Gastroesophageal sphincter (tissue), 4 donors: Measurements from ENCODE around the gene NUP93. TPM values are rescaled to one million over a fixed set of nuclear protein-coding genes. Genes with fewer than 3 reads are reported as not detected.

Experiments used
- ATAC-seq: fragments of 150-250 bp; one replicate; pipeline ENCODE4 v1.9.1; 2016; ENCODE audit warnings: mild to moderate bottlenecking, moderate library complexity
- H3K27ac ChIP-seq, 4 donors: fragments of 200-600 bp; sonication (generic) in 3 of 4; 1 replicate in 3 of 4; 2 replicates in 1 of 4; pipeline ENCODE4 v1.5.1; 2016 to 2019
- H3K27me3 ChIP-seq: fragments of 200-600 bp; sonication (generic); one replicate; pipeline ENCODE4 v1.5.1; 2019
- H3K36me3 ChIP-seq, 2 donors: fragments of 200-600 bp; sonication (generic); one replicate each; pipeline ENCODE4 v1.5.1; 2019; ENCODE audit warnings: control low read depth in 1 of 2
- H3K4me1 ChIP-seq, 3 donors: fragments of 200-600 bp; sonication (generic); 1 replicate in 2 of 3; 2 replicates in 1 of 3; pipeline ENCODE4 v1.5.1; 2016 to 2019; ENCODE audit warnings: control low read depth in 2 of 3
- H3K4me3 ChIP-seq, 2 donors: fragments of 200-600 bp; sonication (generic); one replicate each; pipeline ENCODE4 v1.5.1; 2019; ENCODE audit warnings: mild to moderate bottlenecking in 1 of 2, moderate library complexity in 1 of 2
- H3K9me3 ChIP-seq, 3 donors: fragments of 200-600 bp; sonication (generic); one replicate each; pipeline ENCODE4 v1.5.1; 2017 to 2019; ENCODE audit warnings: control low read depth in 2 of 3
- CTCF ChIP-seq, 4 experiments: fragments of 200-600 bp in 2 of 4; fragments of 450-650 bp in 2 of 4; sonication (generic) in 1 of 4; IDR thresholded peaks; one replicate each; pipeline ENCODE4 v1.5.1; 2017 to 2019; ENCODE audit warnings: antibody characterized with exemption in 4 of 4, mild to moderate bottlenecking in 2 of 4, moderate library complexity in 2 of 4
- EP300 ChIP-seq: sonication (generic); formaldehyde crosslinking; IDR thresholded peaks from one replicate; pipeline ENCODE4 v1.6.1; 2017; ENCODE audit warnings: antibody characterized with exemption, mild to moderate bottlenecking
- POLR2A ChIP-seq, 2 donors: fragments of 450-650 bp; IDR thresholded peaks; one replicate each; pipeline ENCODE4 v1.6.1; 2017; ENCODE audit warnings: antibody characterized with exemption in 2 of 2, mild to moderate bottlenecking in 2 of 2, moderate library complexity in 1 of 2
- POLR2AphosphoS5 ChIP-seq: sonication (generic); formaldehyde crosslinking; IDR thresholded peaks from one replicate; pipeline ENCODE4 v1.6.1; 2017; ENCODE audit warnings: antibody characterized with exemption
- WGBS, 2 donors: methylation state at CpG; one replicate each; pipeline ENCODE4 v1.1.5; 2018; ENCODE audit warnings: low coverage in 1 of 2; 5-methylcytosine and 5-hydroxymethylcytosine counted together
- total RNA-seq, 4 donors: library from RNA; depleted of rRNA; stranded (reverse); fragments of >200 nt; gene quantifications; one replicate each; pipeline ENCODE4 v1.1.0, GENCODE V29; 2016

Gene NUP93
- total RNA-seq, 4 donors from 2014 or later, result 37.6 to 39.3 (median 38.9) TPM

DNA sequence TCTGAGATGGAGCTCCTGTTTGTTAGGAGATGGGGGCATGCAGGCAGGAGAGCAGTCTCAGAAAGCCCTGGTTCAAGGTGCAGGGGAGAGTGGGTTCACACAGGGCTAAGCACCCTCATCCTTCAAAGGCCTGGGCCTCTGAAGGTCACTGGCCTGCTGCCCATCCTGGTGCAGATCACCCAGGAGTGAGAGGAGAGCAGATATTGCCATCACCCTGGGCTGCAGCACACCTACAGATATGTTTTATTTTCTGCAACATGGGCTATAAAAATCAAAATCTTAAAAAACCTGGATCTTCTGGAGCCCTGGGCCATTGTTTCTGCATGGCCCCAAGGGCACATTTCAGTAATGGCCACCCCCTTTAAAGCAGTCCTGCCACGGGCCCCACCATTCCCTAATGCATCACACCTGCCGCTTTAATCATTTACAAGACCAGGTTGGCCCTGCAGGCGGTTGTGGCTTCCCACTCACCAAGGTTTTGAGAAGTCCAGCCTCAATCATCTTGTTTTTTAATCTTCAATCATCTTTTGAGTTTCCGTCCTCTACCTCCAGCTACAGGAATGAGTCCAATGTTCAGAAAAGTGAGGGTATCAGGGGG is 20.4 kb upstream of the NUP93 start:
- 87 to 95% methylated on average over 3 to 4 of the region's 4 CpGs for WGBS, 2 donors
- Histone ChIP-seq H3K36me3 (no peaks in the 10 kb centered on the region), H3K4me1 (no peaks in the 10 kb centered on the region), H3K4me3 (no peak overlapping the region), H3K27me3 (no peaks in the 10 kb centered on the region), H3K27ac (no peak overlapping the region), H3K9me3 (no peaks in the 10 kb centered on the region)
- TF ChIP-seq POLR2AphosphoS5, result no peak
- TF ChIP-seq CTCF (IDR thresholded peaks at IDR 0.05), result no peak
- TF ChIP-seq EP300, result no peak
- no peak for TF ChIP-seq POLR2A (IDR thresholded peaks at IDR 0.05)
- ATAC-seq, result no peak

GRCh38 chr16:56710181-56710737 is 19.7 kb upstream of the NUP93 start:
- no peak for TF ChIP-seq POLR2AphosphoS5
- TF ChIP-seq POLR2A (IDR thresholded peaks at IDR 0.05), result no peak
- TF ChIP-seq CTCF (IDR thresholded peaks at IDR 0.05), result no peak
- TF ChIP-seq EP300, result no peak
- no peaks in the 10 kb centered on the region for H3K27me3 ChIP-seq
- H3K27ac ChIP-seq, result no peak overlapping the region
- ATAC-seq, result no peak
- H3K9me3 ChIP-seq, result no peaks in the 10 kb centered on the region
- 83 to 88% methylated on average over 1 of the region's 3 CpGs for WGBS, 2 donors
- H3K4me1 ChIP-seq, result no peaks in the 10 kb centered on the region
- H3K36me3 ChIP-seq, result no peaks in the 10 kb centered on the region
- H3K4me3 ChIP-seq, result no peak overlapping the region

DNA sequence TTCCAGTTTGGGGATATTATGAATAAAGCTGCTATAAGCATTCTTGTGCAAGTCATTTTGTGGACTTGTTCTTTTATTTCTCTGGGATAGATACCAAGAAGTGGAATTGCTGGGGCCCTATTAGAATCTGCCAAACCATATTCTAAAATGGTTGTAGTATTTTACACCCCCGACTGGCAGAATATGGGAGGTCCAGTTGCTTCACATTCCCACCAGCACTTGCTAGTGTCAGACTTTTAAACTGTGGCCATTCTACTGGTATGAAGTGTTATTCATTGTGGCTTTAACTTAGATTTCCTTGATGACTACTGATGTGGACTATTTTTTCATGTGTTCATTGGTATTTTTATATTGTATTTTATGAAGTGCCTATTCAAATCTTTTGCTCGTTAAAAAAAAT is 18.1 kb upstream of the NUP93 start:
- 78% methylated on average over 2 of the region's 2 CpGs; no CpG with 5 or more reads in 1 of the 2 donors for WGBS, 2 donors
- TF ChIP-seq POLR2AphosphoS5, result no peak
- TF ChIP-seq POLR2A (IDR thresholded peaks at IDR 0.05), result no peak
- TF ChIP-seq EP300, result no peak
- no peak for TF ChIP-seq CTCF (IDR thresholded peaks at IDR 0.05)
- Histone ChIP-seq H3K4me1 (no peaks in the 10 kb centered on the region), H3K27ac (no peak overlapping the region), H3K36me3 (no peaks in the 10 kb centered on the region), H3K4me3 (no peak overlapping the region), H3K27me3 (no peaks in the 10 kb centered on the region), H3K9me3 (no peaks in the 10 kb centered on the region)
- ATAC-seq, result no peak

DNA sequence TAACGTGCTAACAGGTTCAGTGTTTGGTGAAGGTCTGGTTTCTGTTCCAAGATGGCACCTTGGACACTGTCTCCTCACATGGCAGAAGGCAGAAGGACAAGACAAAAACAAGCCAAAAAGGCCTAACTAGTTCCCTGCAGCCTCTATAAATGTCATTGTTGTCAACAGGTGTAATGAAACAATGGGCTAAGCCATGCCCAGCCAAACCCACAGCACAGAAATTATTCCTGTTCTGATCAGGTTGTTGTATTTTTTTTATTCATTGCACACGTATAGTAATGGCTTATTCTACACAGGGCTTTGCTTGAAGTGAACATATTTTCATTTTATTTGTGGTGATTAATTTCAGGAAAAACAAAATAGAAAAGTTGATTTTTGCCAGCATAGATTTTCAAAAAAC is 16.1 kb upstream of the NUP93 start:
- H3K27ac ChIP-seq, result no peak overlapping the region
- TF ChIP-seq EP300 (no peak), POLR2A (IDR thresholded peaks at IDR 0.05) (no peak), CTCF (IDR thresholded peaks at IDR 0.05) (no peak), POLR2AphosphoS5 (no peak)
- WGBS, 2 donors, result 96 to 100% methylated on average over 1 to 2 of the region's 2 CpGs
- ATAC-seq, result no peak
- no peak overlapping the region for H3K4me3 ChIP-seq
- H3K36me3 ChIP-seq, result no peaks in the 10 kb centered on the region
- H3K27me3 ChIP-seq, result no peaks in the 10 kb centered on the region
- H3K4me1 ChIP-seq, result no peaks in the 10 kb centered on the region
- H3K9me3 ChIP-seq, result no peaks in the 10 kb centered on the region

- Histone ChIP-seq H3K4me3 (no peak overlapping the region), H3K9me3 (no peaks in the 10 kb centered on the region), H3K27ac (no peak overlapping the region), H3K4me1 (no peaks in the 10 kb centered on the region), H3K36me3 (no peaks in the 10 kb centered on the region), H3K27me3 (no peaks in the 10 kb centered on the region)
- 70 to 72% methylated on average over 4 of the region's 4 CpGs for WGBS, 2 donors
- no peak for ATAC-seq
- TF ChIP-seq EP300 (no peak), POLR2A (IDR thresholded peaks at IDR 0.05) (no peak), CTCF (IDR thresholded peaks at IDR 0.05) (no peak), POLR2AphosphoS5 (no peak)
Observed at GRCh38 chr16:56715126-56715525, 14.8 kb upstream of the NUP93 start.
